ENCODE measurements around the gene MIA. TPM values are rescaled to one million over a fixed set of nuclear protein-coding genes. Genes with fewer than 3 reads are reported as not detected.

The MIA gene
- polyA plus RNA-seq, 4 donors, result 2.7 to 4.3 (median 3.2) TPM; not detected in 1

GRCh38 chr19:40800997-40801377, 25.7 kb downstream of the MIA start:
- 79 to 90% (median 89%) methylated on average over 16 to 27 of the region's 27 CpGs for WGBS, 3 donors
- peaks cover 0 to 66% (median 4%) of the 10 kb centered on the region in 3 donors for H3K36me3 ChIP-seq (ENCODE audit: control insufficient read depth in 3 of 3, insufficient read depth in 2 of 3, low read depth in 1 of 3, low read length in 3 of 3)
- H3K4me1 ChIP-seq (ENCODE audit: control insufficient read depth in 3 of 3, insufficient read depth in 2 of 3, low read depth in 1 of 3, low read length in 2 of 3), result peaks cover 27 to 70% (median 30%) of the 10 kb centered on the region in 3 donors
- peak overlapping the region in 1 of 3 donors; percentile 7 for H3K27ac ChIP-seq (ENCODE audit: low read depth in 1 of 3, low read length in 2 of 3)
- peak overlapping the region in 2 of 3 donors; percentile 77 to 98 for H3K4me3 ChIP-seq (ENCODE audit: low read depth in 1 of 3, low read length in 3 of 3)
- no peaks in the 10 kb centered on the region for H3K27me3 ChIP-seq (ENCODE audit: control insufficient read depth in 3 of 3, insufficient read depth in 3 of 3, low read length in 3 of 3)
- H3K9me3 ChIP-seq (ENCODE audit: control insufficient read depth in 2 of 2, insufficient read depth in 1 of 2, low read depth in 1 of 2, low read length in 1 of 2), result no peaks in the 10 kb centered on the region
- DNase-seq (no peak), FAIRE-seq (no peak)

- Histone ChIP-seq H3K9me3 (ENCODE audit: control insufficient read depth in 2 of 2, insufficient read depth in 1 of 2, low read depth in 1 of 2, low read length in 1 of 2) (no peaks in the 10 kb centered on the region), H3K36me3 (ENCODE audit: control insufficient read depth in 3 of 3, insufficient read depth in 2 of 3, low read depth in 1 of 3, low read length in 3 of 3) (peaks cover 0 to 69% (median 4%) of the 10 kb centered on the region in 3 donors), H3K4me3 (ENCODE audit: low read depth in 1 of 3, low read length in 3 of 3) (peak overlapping the region in 2 of 3 donors; percentile 77 to 98), H3K27me3 (ENCODE audit: control insufficient read depth in 3 of 3, insufficient read depth in 3 of 3, low read length in 3 of 3) (no peaks in the 10 kb centered on the region), H3K4me1 (ENCODE audit: control insufficient read depth in 3 of 3, insufficient read depth in 2 of 3, low read depth in 1 of 3, low read length in 2 of 3) (peaks cover 27 to 77% (median 32%) of the 10 kb centered on the region in 3 donors), H3K27ac (ENCODE audit: low read depth in 1 of 3, low read length in 2 of 3) (peak overlapping the region in 2 of 3 donors; percentile 56 to 90)
- FAIRE-seq (no peak), DNase-seq (no peak)
- WGBS, 3 donors, result 39 to 44% (median 40%) methylated on average over 11 to 13 of the region's 13 CpGs
Measured at GRCh38 chr19:40801426-40802299, 26.3 kb downstream of the MIA start.

GRCh38 chr19:40802300-40803169, 27.2 kb downstream of the MIA start:
- Histone ChIP-seq H3K4me1 (ENCODE audit: control insufficient read depth in 3 of 3, insufficient read depth in 2 of 3, low read depth in 1 of 3, low read length in 2 of 3) (peaks cover 27 to 81% (median 32%) of the 10 kb centered on the region in 3 donors), H3K27ac (ENCODE audit: low read depth in 1 of 3, low read length in 2 of 3) (peak overlapping the region; percentile 12 to 90 (median 56)), H3K36me3 (ENCODE audit: control insufficient read depth in 3 of 3, insufficient read depth in 2 of 3, low read depth in 1 of 3, low read length in 3 of 3) (peaks cover 0 to 76% (median 4%) of the 10 kb centered on the region in 3 donors), H3K27me3 (ENCODE audit: control insufficient read depth in 3 of 3, insufficient read depth in 3 of 3, low read length in 3 of 3) (no peaks in the 10 kb centered on the region), H3K9me3 (ENCODE audit: control insufficient read depth in 2 of 2, insufficient read depth in 1 of 2, low read depth in 1 of 2, low read length in 1 of 2) (no peaks in the 10 kb centered on the region), H3K4me3 (ENCODE audit: low read depth in 1 of 3, low read length in 3 of 3) (peak overlapping the region in 2 of 3 donors; percentile 2 to 13)
- DNase-seq (peak in 1 of 2 donors; percentile 73), FAIRE-seq (no peak)
- 19 to 37% (median 22%) methylated on average over 10 to 11 of the region's 11 CpGs for WGBS, 3 donors

GRCh38 chr19:40803170-40803856, 28.0 kb downstream of the MIA start:
- peak overlapping the region in 1 of 3 donors; percentile 5 for H3K4me3 ChIP-seq (ENCODE audit: low read depth in 1 of 3, low read length in 3 of 3)
- peak overlapping the region; percentile 46 to 90 (median 56) for H3K27ac ChIP-seq (ENCODE audit: low read depth in 1 of 3, low read length in 2 of 3)
- 33 to 39% (median 37%) methylated on average over 9 of the region's 9 CpGs for WGBS, 3 donors
- FAIRE-seq (no peak), DNase-seq (no peak)
- H3K27me3 ChIP-seq (ENCODE audit: control insufficient read depth in 3 of 3, insufficient read depth in 3 of 3, low read length in 3 of 3), result no peaks in the 10 kb centered on the region
- peaks cover 27 to 74% (median 32%) of the 10 kb centered on the region in 3 donors for H3K4me1 ChIP-seq (ENCODE audit: control insufficient read depth in 3 of 3, insufficient read depth in 2 of 3, low read depth in 1 of 3, low read length in 2 of 3)
- no peaks in the 10 kb centered on the region for H3K9me3 ChIP-seq (ENCODE audit: control insufficient read depth in 2 of 2, insufficient read depth in 1 of 2, low read depth in 1 of 2, low read length in 1 of 2)
- H3K36me3 ChIP-seq (ENCODE audit: control insufficient read depth in 3 of 3, insufficient read depth in 2 of 3, low read depth in 1 of 3, low read length in 3 of 3), result peaks cover 3 to 83% (median 4%) of the 10 kb centered on the region in 3 donors

- no peak for FAIRE-seq
- Histone ChIP-seq H3K4me3 (ENCODE audit: low read depth in 1 of 3, low read length in 3 of 3) (no peak overlapping the region), H3K27me3 (ENCODE audit: control insufficient read depth in 3 of 3, insufficient read depth in 3 of 3, low read length in 3 of 3) (no peaks in the 10 kb centered on the region), H3K4me1 (ENCODE audit: control insufficient read depth in 3 of 3, insufficient read depth in 2 of 3, low read depth in 1 of 3, low read length in 2 of 3) (peaks cover 27 to 73% (median 32%) of the 10 kb centered on the region in 3 donors), H3K9me3 (ENCODE audit: control insufficient read depth in 2 of 2, insufficient read depth in 1 of 2, low read depth in 1 of 2, low read length in 1 of 2) (no peaks in the 10 kb centered on the region), H3K27ac (ENCODE audit: low read depth in 1 of 3, low read length in 2 of 3) (peak overlapping the region; percentile 46 to 90 (median 56)), H3K36me3 (ENCODE audit: control insufficient read depth in 3 of 3, insufficient read depth in 2 of 3, low read depth in 1 of 3, low read length in 3 of 3) (peaks cover 3 to 92% (median 4%) of the 10 kb centered on the region in 3 donors)
- 43 to 54% (median 49%) methylated on average over 6 of the region's 6 CpGs for WGBS, 3 donors
- peak; percentile 63 to 68 for DNase-seq
Measured at GRCh38 chr19:40803857-40804782, 28.8 kb downstream of the MIA start.

GRCh38 chr19:40804783-40805242, 29.5 kb downstream of the MIA start:
- no peaks in the 10 kb centered on the region for H3K27me3 ChIP-seq (ENCODE audit: control insufficient read depth in 3 of 3, insufficient read depth in 3 of 3, low read length in 3 of 3)
- H3K4me3 ChIP-seq (ENCODE audit: low read depth in 1 of 3, low read length in 3 of 3), result no peak overlapping the region
- peaks cover 27 to 73% (median 32%) of the 10 kb centered on the region in 3 donors for H3K4me1 ChIP-seq (ENCODE audit: control insufficient read depth in 3 of 3, insufficient read depth in 2 of 3, low read depth in 1 of 3, low read length in 2 of 3)
- no peak for FAIRE-seq
- DNase-seq, result peak in 1 of 2 donors; percentile 23
- H3K27ac ChIP-seq (ENCODE audit: low read depth in 1 of 3, low read length in 2 of 3), result peak overlapping the region in 2 of 3 donors; percentile 21 to 90
- WGBS, 3 donors, result 25 to 45% (median 34%) methylated on average over 7 of the region's 7 CpGs
- H3K9me3 ChIP-seq (ENCODE audit: control insufficient read depth in 2 of 2, insufficient read depth in 1 of 2, low read depth in 1 of 2, low read length in 1 of 2), result no peaks in the 10 kb centered on the region
- peaks cover 3 to 98% (median 4%) of the 10 kb centered on the region in 3 donors for H3K36me3 ChIP-seq (ENCODE audit: control insufficient read depth in 3 of 3, insufficient read depth in 2 of 3, low read depth in 1 of 3, low read length in 3 of 3)

- Histone ChIP-seq H3K27ac (ENCODE audit: low read depth in 1 of 3, low read length in 2 of 3) (peak overlapping the region; percentile 11 to 90 (median 21)), H3K36me3 (ENCODE audit: control insufficient read depth in 3 of 3, insufficient read depth in 2 of 3, low read depth in 1 of 3, low read length in 3 of 3) (peaks cover 3 to 98% (median 4%) of the 10 kb centered on the region in 3 donors), H3K4me1 (ENCODE audit: control insufficient read depth in 3 of 3, insufficient read depth in 2 of 3, low read depth in 1 of 3, low read length in 2 of 3) (peaks cover 27 to 68% (median 36%) of the 10 kb centered on the region in 3 donors), H3K27me3 (ENCODE audit: control insufficient read depth in 3 of 3, insufficient read depth in 3 of 3, low read length in 3 of 3) (no peaks in the 10 kb centered on the region), H3K4me3 (ENCODE audit: low read depth in 1 of 3, low read length in 3 of 3) (no peak overlapping the region), H3K9me3 (ENCODE audit: control insufficient read depth in 2 of 2, insufficient read depth in 1 of 2, low read depth in 1 of 2, low read length in 1 of 2) (no peaks in the 10 kb centered on the region)
- FAIRE-seq (no peak), DNase-seq (peak in 1 of 2 donors; percentile 57)
- 19 to 41% (median 25%) methylated on average over 2 of the region's 2 CpGs for WGBS, 3 donors
Measured at GRCh38 chr19:40805258-40805868, 30.0 kb downstream of the MIA start.

Measured in small intestine (tissue), 7 donors.